DOHH2 (cell line): Measurements from ENCODE around the gene STOML3.

Source experiments
- H3F3A ChIP-seq: fragments of 200-600 bp; sonication (generic), shearing (Covaris generic); 2 replicates; pipeline ENCODE4 v1.6.0; 2016; ENCODE audit warnings: antibody characterized with exemption, mild to moderate bottlenecking; ENCODE audit not compliant: control insufficient read depth, insufficient read depth
- H3K27ac ChIP-seq: fragments of 200-600 bp; sonication (generic); 2 replicates; pipeline ENCODE4 v1.5.1; 2014; ENCODE audit warnings: low read depth, mild to moderate bottlenecking, low read length, moderate library complexity
- H3K27me3 ChIP-seq: fragments of 200-600 bp; sonication (generic); 2 replicates; pipeline ENCODE4 v1.6.1; 2014; ENCODE audit warnings: mild to moderate bottlenecking, low read length, mixed read lengths; ENCODE audit not compliant: control insufficient read depth
- H3K36me3 ChIP-seq: fragments of 200-600 bp; sonication (generic); 2 replicates; pipeline ENCODE4 v1.6.1; 2014; ENCODE audit warnings: mild to moderate bottlenecking, low read length, moderate library complexity, mixed read lengths; ENCODE audit not compliant: control insufficient read depth
- H3K4me1 ChIP-seq: fragments of 200-600 bp; sonication (generic); 2 replicates; pipeline ENCODE4 v1.6.1; 2014; ENCODE audit warnings: mild to moderate bottlenecking, low read length, mixed read lengths; ENCODE audit not compliant: control insufficient read depth
- H3K4me2 ChIP-seq: fragments of 200-600 bp; sonication (generic); 2 replicates; pipeline ENCODE4 v1.6.0; 2014; ENCODE audit warnings: mild to moderate bottlenecking, low read length, moderate library complexity
- H3K4me3 ChIP-seq: fragments of 200-600 bp; sonication (generic); 2 replicates; pipeline ENCODE4 v1.5.1; 2014; ENCODE audit warnings: mild to moderate bottlenecking, low read length, mixed read lengths
- H3K79me2 ChIP-seq: fragments of 200-600 bp; sonication (generic); 2 replicates; pipeline ENCODE4 v1.6.1; 2014; ENCODE audit warnings: mild to moderate bottlenecking, low read length, mixed read lengths; ENCODE audit not compliant: control insufficient read depth
- H3K9me2 ChIP-seq: fragments of 200-600 bp; sonication (generic); replicated peaks from 2 replicates; pipeline ENCODE4 v1.6.1; 2014; ENCODE audit warnings: mild to moderate bottlenecking, low read length, mixed read lengths; ENCODE audit not compliant: control insufficient read depth
- H3K9me3 ChIP-seq: fragments of 200-600 bp; sonication (generic); 2 replicates; pipeline ENCODE4 v1.6.1; 2014; ENCODE audit warnings: antibody characterized with exemption, low read length, mixed read lengths; ENCODE audit not compliant: control insufficient read depth, insufficient read depth
- H4K20me1 ChIP-seq: fragments of 200-600 bp; sonication (generic); 2 replicates; pipeline ENCODE4 v1.6.0; 2014; ENCODE audit warnings: low read depth, mild to moderate bottlenecking, antibody characterized with exemption, low read length, moderate library complexity; ENCODE audit not compliant: control insufficient read depth, insufficient read depth
- CTCF ChIP-seq: fragments of 200-600 bp; sonication (generic); IDR thresholded peaks from one replicate; pipeline ENCODE4 v1.5.1; 2014; ENCODE audit warnings: antibody characterized with exemption, mild to moderate bottlenecking, low read depth, low read length; ENCODE audit not compliant: poor library complexity, severe bottlenecking
- EZH2phosphoT487 ChIP-seq: fragments of 200-600 bp; sonication (generic); IDR thresholded peaks from 2 replicates; pipeline ENCODE4 v1.6.1; 2017; ENCODE audit warnings: borderline replicate concordance, mild to moderate bottlenecking, antibody characterized with exemption, low read length, moderate library complexity, mixed read lengths

STOML3 gene

GRCh38 chr13:38990693-38991092 is at the start of gene STOML3:
STOML3 (minus strand) TSS chr13:38990831; CDS start chr13:38990721, 110 bp downstream.
- Histone ChIP-seq H3K9me3 (no peaks in the 10 kb centered on the region), H3K4me3 (no peak within 1 kb of the TSS), H3K27ac (no peak within 1 kb of the TSS), H3K27me3 (no peaks in the 10 kb centered on the region), H3K4me2 (no peak within 1 kb of the TSS), H3K4me1 (no peaks in the 10 kb centered on the region), H3K9me2 (no peaks in the 10 kb centered on the region), H4K20me1 (no peaks in the 10 kb centered on the region), H3K36me3 (no peaks in the 10 kb centered on the region), H3K79me2 (no peaks in the 10 kb centered on the region), H3F3A (no peaks in the 10 kb centered on the region)
- TF ChIP-seq EZH2phosphoT487 (no peak), CTCF (no peak)

GRCh38 chr13:39040206-39040605 is 49.6 kb upstream of the STOML3 start:
- peaks cover 19% of the 10 kb centered on the region for H3K4me1 ChIP-seq
- no peaks in the 10 kb centered on the region for H4K20me1 ChIP-seq
- H3K27me3 ChIP-seq = no peaks in the 10 kb centered on the region
- H3K27ac ChIP-seq = no peak overlapping the region
- no peak for TF ChIP-seq EZH2phosphoT487
- TF ChIP-seq CTCF = no peak
- peaks cover 50% of the 10 kb centered on the region for H3K79me2 ChIP-seq
- no peak overlapping the region for H3K4me3 ChIP-seq
- H3K4me2 ChIP-seq = peak overlapping the region; percentile 6; the same call in 1 of the 2 replicates
- no peaks in the 10 kb centered on the region for H3K9me3 ChIP-seq
- 0 out of 2 replicates have a peak, but pooled peaks cover 3% of the 10 kb centered on the region for H3F3A ChIP-seq
- H3K9me2 ChIP-seq = no peaks in the 10 kb centered on the region
- peaks cover 25% of the 10 kb centered on the region for H3K36me3 ChIP-seq

GRCh38 chr13:39039041-39039440 is 48.4 kb upstream of the STOML3 start:
- TF ChIP-seq EZH2phosphoT487 (no peak), CTCF (no peak)
- Histone ChIP-seq H3K79me2 (peaks cover 62% of the 10 kb centered on the region), H3K27ac (no peak overlapping the region), H3K27me3 (no peaks in the 10 kb centered on the region), H3K4me1 (peaks cover 29% of the 10 kb centered on the region), H3K4me3 (peak overlapping the region; percentile 81), H3K9me2 (no peaks in the 10 kb centered on the region), H3K9me3 (no peaks in the 10 kb centered on the region), H4K20me1 (no peaks in the 10 kb centered on the region), H3K4me2 (peak overlapping the region; percentile 85), H3F3A (0 out of 2 replicates have a peak, but pooled peaks cover 3% of the 10 kb centered on the region), H3K36me3 (peaks cover 19% of the 10 kb centered on the region)
